ENCODE measurements around the gene TCERG1L. TPM values are rescaled to one million over a fixed set of nuclear protein-coding genes. Genes with fewer than 3 reads are reported as not detected.

Gene TCERG1L
- total RNA-seq, 2 donors from 2014 or later, result 1.6 to 4.5 TPM

GRCh38 chr10:131161087-131161486, 150.4 kb downstream of the TCERG1L start:
- Mint-ChIP-seq H3K27ac (no peak overlapping the region), H3K4me1 (peaks cover 6% of the 10 kb centered on the region), H3K27me3 (ENCODE audit: insufficient read depth) (no peaks in the 10 kb centered on the region), H3K36me3 (ENCODE audit: low read depth) (no peaks in the 10 kb centered on the region), H3K9me3 (no peaks in the 10 kb centered on the region), H3K4me3 (no peak overlapping the region)
- Histone ChIP-seq H3K9me3 (ENCODE audit: control insufficient read depth, low read length) (no peaks in the 10 kb centered on the region), H3K9ac (ENCODE audit: extremely low read depth, low read length, poor library complexity, severe bottlenecking) (no peak overlapping the region), H3K27ac (ENCODE audit: low read depth, low read length) (no peak overlapping the region), H3K4me3 (ENCODE audit: low read length) (no peak overlapping the region), H3K4me1 (ENCODE audit: control insufficient read depth, insufficient read depth, low read length) (no peaks in the 10 kb centered on the region), H3K36me3 (ENCODE audit: control insufficient read depth, insufficient read depth, low read length) (no peaks in the 10 kb centered on the region), H3K27me3 (ENCODE audit: control insufficient read depth, insufficient read depth, low read length, poor library complexity, severe bottlenecking) (no peaks in the 10 kb centered on the region)
- TF ChIP-seq, protein P1, sequence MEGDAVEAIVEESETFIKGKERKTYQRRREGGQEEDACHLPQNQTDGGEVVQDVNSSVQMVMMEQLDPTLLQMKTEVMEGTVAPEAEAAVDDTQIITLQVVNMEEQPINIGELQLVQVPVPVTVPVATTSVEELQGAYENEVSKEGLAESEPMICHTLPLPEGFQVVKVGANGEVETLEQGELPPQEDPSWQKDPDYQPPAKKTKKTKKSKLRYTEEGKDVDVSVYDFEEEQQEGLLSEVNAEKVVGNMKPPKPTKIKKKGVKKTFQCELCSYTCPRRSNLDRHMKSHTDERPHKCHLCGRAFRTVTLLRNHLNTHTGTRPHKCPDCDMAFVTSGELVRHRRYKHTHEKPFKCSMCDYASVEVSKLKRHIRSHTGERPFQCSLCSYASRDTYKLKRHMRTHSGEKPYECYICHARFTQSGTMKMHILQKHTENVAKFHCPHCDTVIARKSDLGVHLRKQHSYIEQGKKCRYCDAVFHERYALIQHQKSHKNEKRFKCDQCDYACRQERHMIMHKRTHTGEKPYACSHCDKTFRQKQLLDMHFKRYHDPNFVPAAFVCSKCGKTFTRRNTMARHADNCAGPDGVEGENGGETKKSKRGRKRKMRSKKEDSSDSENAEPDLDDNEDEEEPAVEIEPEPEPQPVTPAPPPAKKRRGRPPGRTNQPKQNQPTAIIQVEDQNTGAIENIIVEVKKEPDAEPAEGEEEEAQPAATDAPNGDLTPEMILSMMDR (conservative IDR thresholded peaks at IDR 0.05), result no peak
- DNase-seq, result no peak
- WGBS, 2 experiments (ENCODE audit: insufficient coverage in 1 of 2, insufficient read length in 1 of 2), result 91% methylated on average over 5 to 8 of the region's 8 CpGs

DNA sequence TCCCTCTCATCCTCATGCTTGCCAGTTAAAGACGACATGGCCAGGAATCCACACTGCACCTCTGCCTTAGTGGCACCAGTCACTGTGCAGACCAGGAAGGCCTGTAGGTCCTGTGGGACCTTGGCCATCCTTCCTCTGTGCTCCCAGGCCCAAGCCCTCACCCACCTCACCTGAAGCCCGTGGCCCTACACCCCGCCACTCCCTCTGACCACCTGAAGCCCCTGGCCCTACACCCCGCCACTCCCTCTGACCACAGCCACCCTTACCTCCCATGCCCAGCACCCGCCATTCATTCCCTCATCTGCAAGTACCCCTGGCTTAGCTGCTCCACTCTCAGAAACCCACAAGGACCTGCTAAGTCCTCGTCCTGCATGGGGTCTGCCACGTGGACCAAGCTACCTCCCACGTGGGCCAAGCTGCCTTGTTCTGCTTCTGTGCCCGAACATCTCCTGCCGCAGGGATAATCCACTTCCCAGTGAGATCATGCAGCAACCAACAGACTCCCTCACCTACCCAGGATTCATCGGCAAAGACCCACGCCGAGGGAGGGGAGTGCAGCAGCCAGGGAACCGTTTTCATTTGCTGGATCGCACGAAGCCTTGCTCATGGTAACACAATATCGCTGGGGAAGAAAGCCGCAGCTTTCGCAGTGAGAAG, 151.2 kb downstream of the TCERG1L start:
- Histone ChIP-seq H3K27ac (ENCODE audit: low read depth, low read length) (no peak overlapping the region), H3K27me3 (ENCODE audit: control insufficient read depth, insufficient read depth, low read length, poor library complexity, severe bottlenecking) (no peaks in the 10 kb centered on the region), H3K9ac (ENCODE audit: extremely low read depth, low read length, poor library complexity, severe bottlenecking) (no peak overlapping the region), H3K4me1 (ENCODE audit: control insufficient read depth, insufficient read depth, low read length) (no peaks in the 10 kb centered on the region), H3K9me3 (ENCODE audit: control insufficient read depth, low read length) (no peaks in the 10 kb centered on the region), H3K36me3 (ENCODE audit: control insufficient read depth, insufficient read depth, low read length) (no peaks in the 10 kb centered on the region), H3K4me3 (ENCODE audit: low read length) (no peak overlapping the region)
- Mint-ChIP-seq H3K4me1 (peaks cover 6% of the 10 kb centered on the region), H3K9me3 (no peaks in the 10 kb centered on the region), H3K27me3 (ENCODE audit: insufficient read depth) (no peaks in the 10 kb centered on the region), H3K36me3 (ENCODE audit: low read depth) (no peaks in the 10 kb centered on the region), H3K4me3 (no peak overlapping the region), H3K27ac (no peak overlapping the region)
- no peak for DNase-seq
- TF ChIP-seq, protein P1 (conservative IDR thresholded peaks at IDR 0.05), result no peak
- WGBS, 2 experiments (ENCODE audit: insufficient coverage in 1 of 2, insufficient read length in 1 of 2), result 95 to 98% methylated on average over 14 to 19 of the region's 19 CpGs

- H3K4me1 ChIP-seq (ENCODE audit: control insufficient read depth, insufficient read depth, low read length), result no peaks in the 10 kb centered on the region
- Mint-ChIP-seq H3K4me1 (peaks cover 6% of the 10 kb centered on the region), H3K4me3 (no peak overlapping the region), H3K27ac (no peak overlapping the region), H3K9me3 (no peaks in the 10 kb centered on the region), H3K36me3 (ENCODE audit: low read depth) (no peaks in the 10 kb centered on the region), H3K27me3 (ENCODE audit: insufficient read depth) (no peaks in the 10 kb centered on the region)
- no peaks in the 10 kb centered on the region for H3K9me3 ChIP-seq (ENCODE audit: control insufficient read depth, low read length)
- no peak for DNase-seq
- no peak overlapping the region for H3K27ac ChIP-seq (ENCODE audit: low read depth, low read length)
- H3K4me3 ChIP-seq (ENCODE audit: low read length), result no peak overlapping the region
- H3K9ac ChIP-seq (ENCODE audit: extremely low read depth, low read length, poor library complexity, severe bottlenecking), result no peak overlapping the region
- H3K27me3 ChIP-seq (ENCODE audit: control insufficient read depth, insufficient read depth, low read length, poor library complexity, severe bottlenecking), result no peaks in the 10 kb centered on the region
- TF ChIP-seq, protein P1 (conservative IDR thresholded peaks at IDR 0.05), result no peak
- H3K36me3 ChIP-seq (ENCODE audit: control insufficient read depth, insufficient read depth, low read length), result no peaks in the 10 kb centered on the region
- 92 to 100% methylated on average over 4 to 9 of the region's 9 CpGs for WGBS, 2 experiments (ENCODE audit: insufficient coverage in 1 of 2, insufficient read length in 1 of 2)
Observed at GRCh38 chr10:131159771-131160170, 151.8 kb downstream of the TCERG1L start.

All from endodermal cell (in vitro differentiated cells).